ENCODE results near the gene SMC5. TPM values are rescaled to one million over a fixed set of nuclear protein-coding genes. Genes with fewer than 3 reads are reported as not detected.

SMC5 gene
- total and polyA plus RNA-seq, 4 donors, result 5.6 to 70.8 (median 10.3) TPM

DNA sequence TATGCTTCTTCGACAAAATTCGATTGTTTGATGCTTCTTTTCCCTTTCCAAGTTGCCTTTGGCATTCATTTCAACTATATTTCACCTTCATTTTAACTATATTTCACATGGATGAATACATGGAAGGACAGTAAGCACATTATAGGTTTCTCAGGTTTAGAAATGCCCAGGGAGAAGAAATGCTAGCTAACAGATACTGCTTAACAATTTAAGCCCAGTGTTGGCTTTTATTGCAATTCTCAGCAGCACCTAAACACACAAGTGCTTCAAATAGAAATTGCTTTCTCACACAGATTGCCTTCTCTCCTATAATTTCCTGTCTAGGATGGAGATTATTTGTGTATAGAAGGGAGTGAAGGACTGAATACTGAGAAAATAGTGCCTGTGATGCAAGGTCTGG, 30.2 kb upstream of the SMC5 start:
- no peaks in the 10 kb centered on the region for H3K4me1 ChIP-seq (ENCODE audit: control insufficient read depth in 4 of 4, insufficient read depth in 4 of 4, low read length in 3 of 4)
- no peak overlapping the region for H3K27ac ChIP-seq (ENCODE audit: low read depth in 1 of 2, low read length in 2 of 2)
- H3K27me3 ChIP-seq (ENCODE audit: control insufficient read depth in 4 of 4, insufficient read depth in 4 of 4, low read length in 3 of 4), result no peaks in the 10 kb centered on the region
- no peak for DNase-seq (ENCODE audit: low spot score)
- H3K36me3 ChIP-seq (ENCODE audit: control insufficient read depth in 4 of 4, insufficient read depth in 3 of 4, low read depth in 1 of 4, low read length in 3 of 4), result no peaks in the 10 kb centered on the region
- WGBS, result 92% methylated on average over 2 of the region's 2 CpGs
- H3K9ac ChIP-seq (ENCODE audit: low read depth in 1 of 2, low read length in 2 of 2), result no peak overlapping the region
- H3K4me3 ChIP-seq (ENCODE audit: low read depth in 1 of 3, low read length in 3 of 3), result no peak overlapping the region
- H3K9me3 ChIP-seq (ENCODE audit: control insufficient read depth in 4 of 4, low read length in 3 of 4), result no peaks in the 10 kb centered on the region
- TF ChIP-seq, protein P1, sequence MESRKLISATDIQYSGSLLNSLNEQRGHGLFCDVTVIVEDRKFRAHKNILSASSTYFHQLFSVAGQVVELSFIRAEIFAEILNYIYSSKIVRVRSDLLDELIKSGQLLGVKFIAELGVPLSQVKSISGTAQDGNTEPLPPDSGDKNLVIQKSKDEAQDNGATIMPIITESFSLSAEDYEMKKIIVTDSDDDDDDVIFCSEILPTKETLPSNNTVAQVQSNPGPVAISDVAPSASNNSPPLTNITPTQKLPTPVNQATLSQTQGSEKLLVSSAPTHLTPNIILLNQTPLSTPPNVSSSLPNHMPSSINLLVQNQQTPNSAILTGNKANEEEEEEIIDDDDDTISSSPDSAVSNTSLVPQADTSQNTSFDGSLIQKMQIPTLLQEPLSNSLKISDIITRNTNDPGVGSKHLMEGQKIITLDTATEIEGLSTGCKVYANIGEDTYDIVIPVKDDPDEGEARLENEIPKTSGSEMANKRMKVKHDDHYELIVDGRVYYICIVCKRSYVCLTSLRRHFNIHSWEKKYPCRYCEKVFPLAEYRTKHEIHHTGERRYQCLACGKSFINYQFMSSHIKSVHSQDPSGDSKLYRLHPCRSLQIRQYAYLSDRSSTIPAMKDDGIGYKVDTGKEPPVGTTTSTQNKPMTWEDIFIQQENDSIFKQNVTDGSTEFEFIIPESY (IDR thresholded peaks at IDR 0.05), result no peak
- no peak for TF ChIP-seq RXRA (IDR thresholded peaks at IDR 0.05)

GRCh38 chr9:70229026-70229425, 29.8 kb upstream of the SMC5 start:
- no peak overlapping the region for H3K9ac ChIP-seq (ENCODE audit: low read depth in 1 of 2, low read length in 2 of 2)
- 59% methylated on average over 4 of the region's 4 CpGs for WGBS
- no peaks in the 10 kb centered on the region for H3K27me3 ChIP-seq (ENCODE audit: control insufficient read depth in 4 of 4, insufficient read depth in 4 of 4, low read length in 3 of 4)
- TF ChIP-seq MAX (IDR thresholded peaks at IDR 0.05) (no peak), CTCF (IDR thresholded peaks at IDR 0.05; ENCODE audit: low read depth, low read length, missing input control) (no peak), RXRA (IDR thresholded peaks at IDR 0.05) (no peak), HNF4A (conservative IDR thresholded peaks at IDR 0.05) (peak in 1 of 2 donors; percentile 61), TAF1 (conservative IDR thresholded peaks at IDR 0.05) (no peak), YY1 (IDR thresholded peaks at IDR 0.05) (no peak), JUND (IDR thresholded peaks at IDR 0.05) (no peak)
- H3K36me3 ChIP-seq (ENCODE audit: control insufficient read depth in 4 of 4, insufficient read depth in 3 of 4, low read depth in 1 of 4, low read length in 3 of 4), result no peaks in the 10 kb centered on the region
- no peak overlapping the region for H3K27ac ChIP-seq (ENCODE audit: low read depth in 1 of 2, low read length in 2 of 2)
- H3K9me3 ChIP-seq (ENCODE audit: control insufficient read depth in 4 of 4, low read length in 3 of 4), result no peaks in the 10 kb centered on the region
- no peaks in the 10 kb centered on the region for H3K4me1 ChIP-seq (ENCODE audit: control insufficient read depth in 4 of 4, insufficient read depth in 4 of 4, low read length in 3 of 4)
- no peak overlapping the region for H3K4me3 ChIP-seq (ENCODE audit: low read depth in 1 of 3, low read length in 3 of 3)
- DNase-seq (ENCODE audit: low spot score), result no peak

DNA sequence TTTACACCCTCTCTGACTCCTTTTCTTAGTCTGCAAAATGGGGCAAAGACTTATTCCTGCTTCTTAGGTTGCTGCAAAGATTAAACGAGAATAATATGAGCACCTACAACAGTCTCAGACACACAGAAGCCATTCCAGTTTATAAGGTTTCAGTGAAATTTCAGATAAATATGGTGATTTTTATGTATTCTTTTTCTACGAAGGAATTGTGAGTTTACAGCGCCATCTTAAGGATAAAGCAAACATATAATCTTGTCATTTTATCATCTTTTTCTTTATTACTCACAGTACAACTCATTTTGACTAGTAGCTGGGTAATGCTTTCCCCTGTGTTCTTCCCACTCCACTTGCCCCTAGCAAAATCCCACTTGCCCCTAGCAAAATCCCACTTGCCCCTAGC, 29.2 kb upstream of the SMC5 start:
- Histone ChIP-seq H3K9ac (ENCODE audit: low read depth in 1 of 2, low read length in 2 of 2) (no peak overlapping the region), H3K27ac (ENCODE audit: low read depth in 1 of 2, low read length in 2 of 2) (no peak overlapping the region)
- DNase-seq (ENCODE audit: low spot score), result no peak

GRCh38 chr9:70232476-70232875, 26.3 kb upstream of the SMC5 start:
- H3K9me3 ChIP-seq (ENCODE audit: control insufficient read depth in 4 of 4, low read length in 3 of 4), result no peaks in the 10 kb centered on the region
- H3K9ac ChIP-seq (ENCODE audit: low read depth in 1 of 2, low read length in 2 of 2), result no peak overlapping the region
- H3K27me3 ChIP-seq (ENCODE audit: control insufficient read depth in 4 of 4, insufficient read depth in 4 of 4, low read length in 3 of 4), result no peaks in the 10 kb centered on the region
- H3K36me3 ChIP-seq (ENCODE audit: control insufficient read depth in 4 of 4, insufficient read depth in 3 of 4, low read depth in 1 of 4, low read length in 3 of 4), result no peaks in the 10 kb centered on the region
- WGBS, result 65% methylated on average over 4 of the region's 4 CpGs
- H3K4me3 ChIP-seq (ENCODE audit: low read depth in 1 of 3, low read length in 3 of 3), result no peak overlapping the region
- H3K4me1 ChIP-seq (ENCODE audit: control insufficient read depth in 4 of 4, insufficient read depth in 4 of 4, low read length in 3 of 4), result no peaks in the 10 kb centered on the region
- H3K27ac ChIP-seq (ENCODE audit: low read depth in 1 of 2, low read length in 2 of 2), result no peak overlapping the region
- DNase-seq (ENCODE audit: low spot score), result no peak
- no peak for TF ChIP-seq EGR1 (IDR thresholded peaks at IDR 0.05; ENCODE audit: low read depth in 2 of 2)
- TF ChIP-seq RXRA (IDR thresholded peaks at IDR 0.05), result no peak
- TF ChIP-seq ATF3 (IDR thresholded peaks at IDR 0.05), result no peak
- no peak for TF ChIP-seq MAX (IDR thresholded peaks at IDR 0.05)
- no peak for TF ChIP-seq REST (IDR thresholded peaks at IDR 0.05)
- TF ChIP-seq, protein P1 (IDR thresholded peaks at IDR 0.05), result no peak
- no peak for TF ChIP-seq RAD21 (IDR thresholded peaks at IDR 0.05)

More for the DNA sequence above, 29.2 kb upstream of the SMC5 start:
- no peaks in the 10 kb centered on the region for H3K27me3 ChIP-seq (ENCODE audit: control insufficient read depth in 4 of 4, insufficient read depth in 4 of 4, low read length in 3 of 4)
- H3K4me1 ChIP-seq (ENCODE audit: control insufficient read depth in 4 of 4, insufficient read depth in 4 of 4, low read length in 3 of 4), result no peaks in the 10 kb centered on the region
- TF ChIP-seq RAD21 (IDR thresholded peaks at IDR 0.05), result peak; percentile 20 to 41
- TF ChIP-seq NR2F2 (IDR thresholded peaks at IDR 0.05), result no peak
- 80% methylated on average over 3 of the region's 3 CpGs for WGBS
- H3K4me3 ChIP-seq (ENCODE audit: low read depth in 1 of 3, low read length in 3 of 3), result no peak overlapping the region
- no peaks in the 10 kb centered on the region for H3K9me3 ChIP-seq (ENCODE audit: control insufficient read depth in 4 of 4, low read length in 3 of 4)
- H3K36me3 ChIP-seq (ENCODE audit: control insufficient read depth in 4 of 4, insufficient read depth in 3 of 4, low read depth in 1 of 4, low read length in 3 of 4), result no peaks in the 10 kb centered on the region

All from liver (tissue), 9 donors.